Muscle layer of colon (tissue), 2 donors: ENCODE data around the gene UBXN11.
"Not testable (repeated sequence)": the region's sequence is repeated elsewhere in the genome, so short reads cannot be mapped to it uniquely, and the experiment has no call there.

Experiments
- H3K27ac ChIP-seq: one replicate; pipeline ENCODE4 v1.7.0; 2013; ENCODE audit warnings: low read depth, mild to moderate bottlenecking, low read length, moderate library complexity
- H3K27me3 ChIP-seq, 2 donors: one replicate each; pipeline ENCODE4 v1.7.0; 2013; ENCODE audit warnings: low read length in 2 of 2, mild to moderate bottlenecking in 2 of 2; ENCODE audit not compliant: insufficient read depth in 2 of 2, control insufficient read depth in 1 of 2
- H3K36me3 ChIP-seq: one replicate; pipeline ENCODE4 v1.7.0; 2013; ENCODE audit warnings: mild to moderate bottlenecking, low read length; ENCODE audit not compliant: insufficient read depth
- H3K4me1 ChIP-seq: one replicate; pipeline ENCODE4 v1.7.0; 2013; ENCODE audit warnings: mild to moderate bottlenecking, low read length; ENCODE audit not compliant: insufficient read depth
- H3K4me3 ChIP-seq, 2 donors: one replicate each; pipeline ENCODE4 v1.7.0; 2013; ENCODE audit warnings: low read length in 2 of 2, low read depth in 1 of 2, mild to moderate bottlenecking in 1 of 2, moderate library complexity in 1 of 2
- H3K9ac ChIP-seq: one replicate; pipeline ENCODE4 v1.7.0; 2013; ENCODE audit warnings: low read length
- H3K9me3 ChIP-seq: one replicate; pipeline ENCODE4 v1.7.0; 2013; ENCODE audit warnings: mild to moderate bottlenecking, low read length
- donor health status: abdominal sarcoma.
- donor health status: Adenocarcinoma of cecum.

Gene UBXN11

GRCh38 chr1:26333312-26333711, 26.9 kb upstream of the UBXN11 start:
- not testable (repeated sequence) for H3K9me3 ChIP-seq, H3K36me3 ChIP-seq, H3K27ac ChIP-seq, H3K9ac ChIP-seq, H3K4me1 ChIP-seq, H3K4me3 ChIP-seq
- H3K27me3 ChIP-seq: peaks cover 19 to 50% of the 10 kb centered on the region in 2 donors

GRCh38 chr1:26330276-26330675, 23.8 kb upstream of the UBXN11 start:
- Histone ChIP-seq H3K4me3 (no peak overlapping the region), H3K9me3 (no peaks in the 10 kb centered on the region), H3K9ac (no peak overlapping the region), H3K27me3 (peaks cover 19 to 36% of the 10 kb centered on the region in 2 donors), H3K4me1 (no peaks in the 10 kb centered on the region), H3K36me3 (no peaks in the 10 kb centered on the region), H3K27ac (no peak overlapping the region)

GRCh38 chr1:26329380-26329779, 22.9 kb upstream of the UBXN11 start:
- not testable (repeated sequence) for H3K36me3 ChIP-seq

GRCh38 chr1:26328597-26328996, 22.2 kb upstream of the UBXN11 start:
- H3K9me3 ChIP-seq: no peaks in the 10 kb centered on the region
- no peaks in the 10 kb centered on the region for H3K4me1 ChIP-seq
- no peak overlapping the region for H3K4me3 ChIP-seq
- H3K27me3 ChIP-seq: peaks cover 12 to 19% of the 10 kb centered on the region in 2 donors
- H3K36me3 ChIP-seq: no peaks in the 10 kb centered on the region
- no peak overlapping the region for H3K9ac ChIP-seq
- H3K27ac ChIP-seq: no peak overlapping the region

More at GRCh38 chr1:26329380-26329779, 22.9 kb upstream of the UBXN11 start:
- H3K27ac ChIP-seq, H3K4me3 ChIP-seq, H3K4me1 ChIP-seq, H3K9me3 ChIP-seq, H3K9ac ChIP-seq: not testable (repeated sequence)
- H3K27me3 ChIP-seq: peaks cover 12 to 27% of the 10 kb centered on the region in 2 donors

- Histone ChIP-seq H3K4me3 (no peak overlapping the region), H3K4me1 (no peaks in the 10 kb centered on the region), H3K27me3 (peaks cover 12 to 13% of the 10 kb centered on the region in 2 donors), H3K27ac (no peak overlapping the region), H3K9ac (no peak overlapping the region), H3K9me3 (no peaks in the 10 kb centered on the region), H3K36me3 (no peaks in the 10 kb centered on the region)
These were observed 21.5 kb upstream of the UBXN11 start for GRCh38 chr1:26327956-26328362.

GRCh38 chr1:26324550-26324949, 18.1 kb upstream of the UBXN11 start:
- H3K27ac ChIP-seq: no peak overlapping the region
- no peak overlapping the region for H3K9ac ChIP-seq
- no peak overlapping the region for H3K4me3 ChIP-seq
- H3K4me1 ChIP-seq: peaks cover 6% of the 10 kb centered on the region
- no peaks in the 10 kb centered on the region for H3K9me3 ChIP-seq
- H3K27me3 ChIP-seq: peaks cover 0 to 9% of the 10 kb centered on the region in 2 donors
- H3K36me3 ChIP-seq: no peaks in the 10 kb centered on the region

- H3K27me3 ChIP-seq: peaks cover 0 to 9% of the 10 kb centered on the region in 2 donors
- H3K9ac ChIP-seq: no peak overlapping the region
- peaks cover 6% of the 10 kb centered on the region for H3K4me1 ChIP-seq
- H3K27ac ChIP-seq: no peak overlapping the region
- H3K9me3 ChIP-seq: no peaks in the 10 kb centered on the region
- H3K4me3 ChIP-seq: no peak overlapping the region
- H3K36me3 ChIP-seq: no peaks in the 10 kb centered on the region
These were observed 16.9 kb upstream of the UBXN11 start for GRCh38 chr1:26323382-26323781.

- no peaks in the 10 kb centered on the region for H3K36me3 ChIP-seq
- H3K4me1 ChIP-seq: peaks cover 6% of the 10 kb centered on the region
- no peaks in the 10 kb centered on the region for H3K9me3 ChIP-seq
- H3K4me3 ChIP-seq: no peak overlapping the region
- no peak overlapping the region for H3K9ac ChIP-seq
- no peak overlapping the region for H3K27ac ChIP-seq
- H3K27me3 ChIP-seq: peaks cover 0 to 9% of the 10 kb centered on the region in 2 donors
These were observed 15.6 kb upstream of the UBXN11 start for GRCh38 chr1:26322042-26322331.

GRCh38 chr1:26321315-26322041, 15.0 kb upstream of the UBXN11 start:
- Histone ChIP-seq H3K4me1 (peaks cover 6% of the 10 kb centered on the region), H3K27ac (no peak overlapping the region), H3K9ac (no peak overlapping the region), H3K9me3 (no peaks in the 10 kb centered on the region), H3K36me3 (no peaks in the 10 kb centered on the region), H3K4me3 (peak overlapping the region in 1 of 2 donors; percentile 43), H3K27me3 (peaks cover 0 to 9% of the 10 kb centered on the region in 2 donors)

- Histone ChIP-seq H3K27ac (no peak overlapping the region), H3K9ac (no peak overlapping the region), H3K9me3 (no peaks in the 10 kb centered on the region), H3K4me1 (peaks cover 6% of the 10 kb centered on the region), H3K27me3 (peaks cover 0 to 9% of the 10 kb centered on the region in 2 donors), H3K36me3 (no peaks in the 10 kb centered on the region), H3K4me3 (peak overlapping the region in 1 of 2 donors; percentile 43)
These were observed 14.5 kb upstream of the UBXN11 start for GRCh38 chr1:26320896-26321295.

GRCh38 chr1:26318338-26319064, 12.1 kb upstream of the UBXN11 start:
- no peaks in the 10 kb centered on the region for H3K9me3 ChIP-seq
- no peak overlapping the region for H3K9ac ChIP-seq
- H3K27ac ChIP-seq: no peak overlapping the region
- peaks cover 6% of the 10 kb centered on the region for H3K4me1 ChIP-seq
- peaks cover 0 to 9% of the 10 kb centered on the region in 2 donors for H3K27me3 ChIP-seq
- no peaks in the 10 kb centered on the region for H3K36me3 ChIP-seq
- no peak overlapping the region for H3K4me3 ChIP-seq
